HCEC 1CT (cell line): ENCODE data around the gene P3H4.

Experiments
- DNase-seq: peaks from one replicate; pipeline ENCODE4 v3.0.0-alpha.2; 2017

The P3H4 gene

DNA sequence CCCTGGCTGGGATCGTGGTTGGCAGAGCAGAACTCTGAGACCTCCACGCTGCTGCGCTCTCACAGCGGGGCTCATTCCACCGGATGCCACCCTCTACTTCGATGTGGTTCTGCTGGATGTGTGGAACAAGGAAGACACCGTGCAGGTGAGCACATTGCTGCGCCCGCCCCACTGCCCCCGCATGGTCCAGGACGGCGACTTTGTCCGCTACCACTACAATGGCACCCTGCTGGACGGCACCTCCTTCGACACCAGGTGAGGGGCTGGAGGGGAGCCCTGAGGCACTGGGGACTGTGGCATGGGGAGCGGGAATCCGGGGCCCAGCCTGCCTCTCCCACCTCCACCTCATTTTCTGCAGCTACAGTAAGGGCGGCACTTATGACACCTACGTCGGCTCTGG lies 6.3 kb upstream of the P3H4 start:
- no peak for DNase-seq

DNA sequence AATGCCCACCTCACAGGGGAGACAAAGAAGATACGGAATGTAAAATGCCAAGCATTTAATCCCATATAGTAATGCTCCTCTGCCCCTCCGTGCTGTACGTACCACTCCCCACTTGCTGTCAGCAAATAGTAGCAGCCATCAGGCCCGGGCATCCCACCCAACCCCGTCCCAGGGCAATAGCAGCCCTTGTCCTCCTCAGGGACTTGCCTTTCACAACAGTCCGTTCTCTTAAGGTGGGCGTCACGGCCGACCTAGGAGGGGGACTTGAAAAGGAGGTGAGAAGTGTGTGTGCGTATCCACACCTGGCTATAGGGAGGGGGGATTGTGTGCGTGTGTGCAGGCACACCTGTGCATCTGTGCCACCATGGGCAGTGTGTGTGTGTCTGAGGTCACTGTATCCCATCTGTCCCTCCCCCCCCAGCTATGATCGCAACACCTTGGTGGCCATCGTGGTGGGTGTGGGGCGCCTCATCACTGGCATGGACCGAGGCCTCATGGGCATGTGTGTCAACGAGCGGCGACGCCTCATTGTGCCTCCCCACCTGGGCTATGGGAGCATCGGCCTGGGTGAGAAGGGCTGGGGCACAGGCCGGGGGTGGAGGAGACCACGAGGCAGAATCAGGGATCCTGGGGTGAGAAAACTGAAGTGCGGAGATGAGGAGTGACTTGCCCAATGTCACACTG lies 5.0 kb upstream of the P3H4 start:
- no peak for DNase-seq

DNA sequence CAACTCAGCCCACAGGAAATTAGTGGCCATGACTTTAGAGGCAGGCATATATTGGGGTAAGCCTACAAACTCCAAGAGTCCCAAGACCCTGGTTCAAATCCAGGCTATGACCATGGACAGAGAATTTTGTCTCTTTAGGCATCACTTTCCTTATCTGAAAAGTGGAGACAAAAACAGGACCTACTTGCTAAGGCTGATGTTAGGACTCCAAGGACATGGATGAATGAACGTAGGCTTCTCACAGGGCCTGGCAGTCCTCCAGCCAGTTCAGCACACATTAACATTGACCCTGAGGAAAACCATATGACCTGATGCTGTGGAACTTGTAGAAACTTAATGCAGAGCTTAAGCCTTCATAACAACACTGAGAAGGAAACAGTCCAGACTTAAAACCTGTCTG lies 2.4 kb upstream of the P3H4 start:
- DNase-seq, result peak; percentile 31

DNA sequence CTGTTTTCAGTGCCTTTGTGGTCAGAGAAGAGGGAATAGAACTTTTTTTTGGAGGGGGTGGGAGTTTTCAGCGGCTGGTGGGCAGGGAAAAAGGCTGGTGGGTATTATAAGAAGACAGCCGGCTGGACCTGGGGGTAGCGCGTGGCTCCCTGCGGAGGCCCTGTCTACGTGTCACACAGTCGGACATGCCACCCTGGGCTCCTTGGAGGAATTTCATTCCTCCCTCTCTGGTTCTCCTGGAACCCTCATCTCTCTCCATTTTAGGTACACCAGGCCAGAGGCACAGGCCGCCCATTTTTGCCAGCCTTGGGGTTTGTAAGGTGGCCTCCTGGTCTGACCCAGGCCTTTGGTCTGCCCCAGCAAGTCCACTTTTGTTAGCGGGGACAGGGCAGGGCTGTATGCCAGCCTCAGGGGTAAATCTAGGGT lies 2.0 kb upstream of the P3H4 start:
- DNase-seq, result no peak

DNA sequence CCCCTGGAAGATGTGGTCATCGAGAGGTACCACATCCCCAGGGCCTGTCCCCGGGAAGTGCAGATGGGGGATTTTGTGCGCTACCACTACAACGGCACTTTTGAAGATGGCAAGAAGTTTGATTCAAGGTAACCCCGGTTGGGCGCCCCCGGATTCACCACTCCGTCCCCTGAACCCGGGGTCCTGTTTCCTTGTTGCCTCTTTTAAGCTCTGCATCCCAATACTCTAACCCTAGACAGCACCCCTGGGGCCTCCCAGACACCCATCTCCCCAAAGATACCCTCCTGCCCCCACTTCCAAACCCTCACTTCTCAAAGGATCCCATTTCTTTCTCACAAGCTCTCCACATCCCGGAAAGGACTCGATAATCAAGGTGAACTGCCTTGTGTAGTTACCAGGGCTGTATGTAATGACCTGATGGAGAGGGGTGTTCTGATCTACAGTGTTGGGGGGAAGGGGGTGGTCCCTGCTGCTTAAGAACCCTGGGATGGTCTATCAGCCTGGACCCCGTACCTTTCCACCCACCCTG lies 1.5 kb upstream of the P3H4 start:
- DNase-seq, result no peak

DNA sequence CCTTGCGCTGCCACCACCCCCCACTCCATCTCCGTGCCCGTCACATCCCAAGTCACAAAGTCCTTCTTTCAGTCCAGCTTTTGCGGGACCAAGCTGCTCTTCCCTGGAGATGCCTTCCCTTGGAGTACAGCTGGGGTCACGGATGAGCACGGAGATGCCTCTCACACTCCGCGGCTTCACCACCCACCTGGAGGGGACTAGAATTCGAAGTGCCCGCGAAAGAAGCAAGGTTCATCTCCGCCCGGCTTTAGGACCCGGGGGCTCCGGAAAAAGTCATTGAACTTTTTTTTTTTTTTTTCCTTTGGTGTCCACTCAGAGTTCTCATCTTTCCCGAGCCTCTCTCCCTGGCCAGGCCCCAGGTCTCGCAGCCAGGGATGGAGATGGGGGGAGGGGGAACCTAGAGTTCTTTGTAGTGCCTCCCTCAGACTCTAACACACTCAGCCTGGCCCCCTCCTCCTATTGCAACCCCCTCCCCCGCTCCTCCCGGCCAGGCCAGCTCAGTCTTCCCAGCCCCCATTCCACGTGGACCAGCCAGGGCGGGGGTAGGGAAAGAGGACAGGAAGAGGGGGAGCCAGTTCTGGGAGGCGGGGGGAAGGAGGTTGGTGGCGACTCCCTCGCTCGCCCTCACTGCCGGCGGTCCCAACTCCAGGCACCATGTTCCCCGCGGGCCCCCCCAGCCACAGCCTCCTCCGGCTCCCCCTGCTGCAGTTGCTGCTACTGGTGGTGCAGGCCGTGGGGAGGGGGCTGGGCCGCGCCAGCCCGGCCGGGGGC lies 817 bp upstream of the P3H4 start, which contains the start of gene FKBP10:
TSS of gene FKBP10 (plus strand) at position 624 of the 771 bp plus-strand sequence. CDS start at position 655, 31 bp downstream.
- DNase-seq, result peak; percentile 72

DNA sequence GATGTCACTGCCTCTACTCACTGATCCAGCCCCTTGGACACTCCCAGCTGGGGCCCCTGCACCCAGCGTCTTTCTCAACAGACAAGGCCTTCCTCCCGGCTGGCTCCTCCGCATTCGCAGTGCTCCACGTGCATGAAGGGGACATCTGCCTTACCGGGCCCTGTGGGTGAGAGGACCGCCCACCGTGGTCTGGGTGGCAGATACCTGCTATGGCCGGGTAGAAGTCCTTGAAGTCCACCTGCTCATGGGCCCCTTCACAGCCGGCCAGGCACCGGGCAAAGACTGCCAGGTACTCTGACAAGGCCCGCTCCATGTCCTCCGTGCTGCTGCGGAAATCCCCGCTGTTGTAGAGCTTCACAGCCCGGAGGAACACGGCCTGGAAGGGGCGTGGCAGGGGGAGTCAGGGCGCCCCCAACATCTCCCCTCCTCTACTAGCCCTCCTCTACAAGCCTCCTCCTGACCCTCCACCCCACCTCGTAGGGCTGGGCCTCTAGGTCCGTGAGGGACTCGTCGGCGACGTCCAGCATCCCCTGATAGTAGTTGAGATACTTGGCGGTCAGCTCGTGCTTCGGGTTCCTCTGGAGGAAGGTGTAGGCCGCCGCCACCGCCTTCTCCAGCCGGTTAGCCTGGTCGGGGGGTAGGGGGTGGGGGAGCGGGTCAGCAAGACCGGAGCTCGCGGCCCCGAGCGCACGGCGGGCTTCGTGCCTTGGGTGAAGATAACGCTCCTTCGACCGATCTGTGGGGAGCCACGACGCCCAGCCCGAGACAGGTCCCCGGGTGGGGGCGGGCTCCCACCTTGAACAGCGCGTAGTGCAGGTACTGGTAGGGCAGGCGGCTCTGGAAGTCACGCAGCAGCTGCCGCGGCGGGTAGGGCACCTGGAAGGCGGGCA lies 845 bp downstream of the P3H4 start:
- no peak for DNase-seq

DNA sequence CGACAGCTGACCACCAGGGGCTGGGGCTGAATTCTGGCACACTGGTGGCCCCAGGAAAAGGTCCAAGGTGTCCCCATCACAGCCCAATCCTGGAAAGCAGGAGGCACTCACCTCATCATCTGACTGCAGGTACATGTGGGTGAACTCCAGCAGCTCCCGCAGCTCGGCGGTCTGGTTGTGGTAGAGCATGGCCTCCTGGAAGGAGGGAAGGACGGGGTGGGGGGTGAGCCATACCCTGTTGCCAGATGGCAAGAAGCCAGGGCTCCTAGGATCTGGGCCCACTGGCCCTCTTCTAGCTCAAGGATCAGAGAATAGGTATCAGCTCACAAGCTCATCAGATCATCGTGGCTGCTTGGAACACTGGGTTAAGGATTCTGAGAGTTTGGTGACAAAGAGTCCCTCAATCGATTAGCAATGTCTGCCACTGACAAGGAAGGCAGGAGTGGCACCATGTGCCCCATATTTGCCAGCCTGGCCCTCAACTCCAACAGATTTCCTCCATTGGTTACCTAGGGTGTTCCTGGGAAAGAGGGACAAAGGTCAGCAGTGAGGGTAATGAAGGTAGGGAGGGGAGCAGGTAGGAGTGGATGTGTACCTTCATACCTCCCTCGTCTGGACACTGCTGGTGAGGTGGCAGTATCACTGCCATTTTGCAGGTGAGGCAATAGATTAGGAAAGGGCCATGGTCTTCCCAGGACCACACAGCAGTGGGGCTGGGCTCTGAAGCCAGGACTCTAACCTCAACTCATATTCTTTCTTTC lies 4.9 kb downstream of the P3H4 start:
- no peak for DNase-seq

DNA sequence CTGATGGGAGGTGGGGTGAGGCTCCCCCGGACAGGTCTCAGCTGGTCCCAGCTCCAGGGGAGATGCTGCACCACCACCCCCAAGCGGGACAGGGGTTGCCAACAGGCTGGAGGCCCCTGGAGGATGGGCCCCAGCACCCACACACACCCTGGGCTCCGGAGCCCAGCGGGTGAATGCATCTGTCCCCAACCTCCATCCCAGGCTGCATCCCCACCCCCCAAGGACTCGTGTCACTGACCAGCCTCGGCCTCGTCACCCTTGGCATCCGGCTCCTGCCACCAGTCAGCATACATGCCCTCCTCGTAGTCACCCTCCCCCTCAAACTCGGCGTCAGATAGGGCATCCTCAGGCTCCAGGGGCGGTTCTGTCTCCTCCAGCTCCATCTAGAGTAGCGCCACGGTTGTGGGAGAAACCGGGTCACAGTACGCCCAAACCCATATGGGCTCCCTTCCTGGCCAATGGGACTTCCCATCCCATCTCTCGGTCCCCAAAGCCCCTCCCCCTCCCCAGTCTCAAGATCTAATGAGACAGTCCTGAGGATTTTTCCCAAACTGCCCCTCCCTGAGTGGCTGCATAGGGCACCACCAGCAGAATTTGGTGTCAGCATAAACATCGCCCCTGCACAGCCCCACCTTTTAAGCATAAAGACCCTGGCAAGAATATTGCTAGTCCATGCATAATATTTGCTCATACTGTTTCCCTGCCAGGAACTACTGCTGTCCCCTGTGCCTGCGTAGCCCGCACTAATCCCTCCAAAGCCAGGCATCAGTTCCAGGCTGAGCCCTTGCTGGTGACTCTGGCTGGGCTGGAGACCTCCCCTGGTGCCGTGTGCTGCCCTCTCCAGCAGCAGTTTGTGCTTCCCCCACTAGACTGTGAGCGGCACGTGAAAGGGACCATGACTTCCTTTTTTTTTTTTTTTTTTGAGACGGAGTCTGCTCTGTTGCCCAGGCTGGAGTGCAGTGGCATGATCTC lies 8.4 kb downstream of the P3H4 start:
- no peak for DNase-seq

DNA sequence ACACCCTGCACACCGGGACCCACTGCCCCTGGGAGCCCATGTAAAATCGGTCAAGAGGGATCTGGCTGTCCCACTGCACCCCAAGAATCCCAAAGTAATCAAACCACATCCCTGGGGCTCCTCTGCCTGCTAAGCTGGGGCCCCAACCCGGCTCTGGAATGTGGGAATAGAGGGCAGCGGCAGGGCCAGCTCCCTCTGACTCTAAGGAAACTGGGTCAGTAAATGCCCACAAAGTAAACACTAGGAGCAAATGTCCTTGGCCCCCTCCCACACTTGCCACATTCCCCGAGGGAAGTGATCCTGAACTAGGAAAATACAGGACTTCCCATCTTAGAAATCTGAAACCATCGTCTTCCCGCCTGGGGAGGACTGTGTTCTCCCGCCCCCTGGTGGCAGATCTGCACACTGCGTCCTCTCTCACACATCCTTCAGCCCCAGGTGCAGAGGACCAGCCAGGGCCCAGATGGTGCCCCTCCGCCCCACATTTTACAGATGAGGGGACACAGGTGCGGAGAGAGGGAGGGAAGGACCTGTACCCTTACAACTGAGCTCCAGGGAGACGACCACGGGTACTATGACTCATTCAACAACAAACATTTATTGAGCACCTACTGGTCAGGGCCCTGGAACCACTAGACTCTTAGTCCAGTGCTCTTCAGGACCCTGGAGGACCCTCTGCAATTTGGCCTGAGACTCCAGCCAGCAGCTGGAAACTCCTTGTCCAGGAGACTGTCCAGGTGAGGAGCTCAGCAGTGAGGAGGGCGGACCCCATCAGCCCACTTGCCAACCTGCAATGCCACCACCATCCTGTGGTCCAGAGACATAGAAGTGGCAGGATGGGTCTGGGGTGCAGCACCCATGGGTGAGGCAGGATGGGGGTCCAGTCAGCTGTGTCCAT lies 10.1 kb downstream of the P3H4 start:
- peak; percentile 64 for DNase-seq

DNA sequence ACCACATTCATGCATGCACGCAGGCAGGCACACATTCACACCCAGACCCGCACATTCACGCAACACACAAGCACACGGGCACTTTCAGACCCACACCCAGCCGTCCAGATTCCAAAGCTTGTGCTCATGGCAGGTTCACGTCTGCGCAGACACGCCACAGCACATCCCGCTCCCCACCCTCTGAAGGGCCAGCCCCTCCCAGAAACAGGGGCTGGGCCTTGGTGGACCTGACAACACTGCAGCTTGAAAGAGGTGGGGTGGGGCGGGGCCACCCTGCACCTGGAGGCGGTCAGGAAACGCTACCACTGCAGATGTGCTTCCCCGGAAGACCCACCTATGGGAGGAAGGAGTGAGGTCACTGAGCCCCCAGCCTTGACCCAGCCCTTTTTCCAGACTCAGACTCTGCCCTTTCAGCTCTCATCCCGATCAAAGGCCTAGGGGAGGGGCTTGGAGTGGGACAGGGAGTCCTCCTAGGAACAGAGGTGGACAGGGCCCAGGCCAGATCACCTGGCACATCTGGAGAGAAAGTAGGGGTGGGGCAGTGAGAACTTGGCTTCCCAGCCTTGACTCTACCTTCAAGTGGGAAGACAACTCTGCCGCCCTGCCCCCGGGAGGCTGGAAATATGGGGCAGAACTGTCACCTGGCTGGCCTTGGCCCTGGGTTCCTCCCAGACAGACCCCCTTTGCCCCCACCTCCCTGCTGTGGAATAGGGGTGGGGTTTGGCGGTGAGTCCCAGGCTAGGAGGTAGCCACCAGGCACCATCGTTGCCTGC lies 11.0 kb downstream of the P3H4 start:
- DNase-seq, result no peak

DNA sequence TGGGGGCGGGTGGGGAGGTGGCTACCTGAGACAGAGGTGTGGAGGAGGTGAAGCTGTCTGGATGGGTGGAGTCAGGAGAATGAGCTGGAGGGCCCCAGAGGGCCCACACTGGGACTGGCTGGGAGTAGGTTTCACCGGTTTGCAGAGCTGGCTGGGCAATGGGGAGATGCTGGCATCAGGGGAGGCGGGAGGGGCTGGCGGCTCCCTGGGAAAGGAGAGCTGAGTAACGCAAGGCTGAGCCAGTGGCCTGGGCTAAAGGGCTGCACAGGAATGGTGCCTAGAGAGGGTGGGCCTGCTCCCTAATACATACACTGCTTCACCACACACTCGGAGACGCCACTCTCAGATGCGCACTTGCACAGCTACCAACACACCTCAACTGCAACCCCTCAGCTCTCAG lies 12.4 kb downstream of the P3H4 start:
- DNase-seq, result no peak

DNA sequence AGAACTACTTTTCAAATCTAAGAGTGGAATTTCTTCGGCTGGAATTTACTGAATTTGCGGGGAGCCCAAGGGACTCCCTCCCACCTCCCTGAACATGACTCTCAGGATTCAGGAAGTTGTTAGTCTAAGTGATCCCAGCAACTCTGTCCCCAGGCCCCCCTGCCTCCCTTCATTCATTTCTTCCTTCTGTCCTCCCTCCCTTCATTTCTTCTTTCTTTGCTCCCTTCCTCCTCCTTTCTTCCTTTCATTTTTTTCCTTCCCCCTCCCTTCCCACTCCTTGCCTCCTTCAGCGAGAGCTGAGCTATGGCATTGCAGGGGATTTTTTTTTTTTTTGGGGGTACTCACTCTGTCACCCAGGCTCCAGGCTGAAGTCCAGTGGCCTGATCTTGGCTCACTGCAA lies 14.4 kb downstream of the P3H4 start:
- no peak for DNase-seq

DNA sequence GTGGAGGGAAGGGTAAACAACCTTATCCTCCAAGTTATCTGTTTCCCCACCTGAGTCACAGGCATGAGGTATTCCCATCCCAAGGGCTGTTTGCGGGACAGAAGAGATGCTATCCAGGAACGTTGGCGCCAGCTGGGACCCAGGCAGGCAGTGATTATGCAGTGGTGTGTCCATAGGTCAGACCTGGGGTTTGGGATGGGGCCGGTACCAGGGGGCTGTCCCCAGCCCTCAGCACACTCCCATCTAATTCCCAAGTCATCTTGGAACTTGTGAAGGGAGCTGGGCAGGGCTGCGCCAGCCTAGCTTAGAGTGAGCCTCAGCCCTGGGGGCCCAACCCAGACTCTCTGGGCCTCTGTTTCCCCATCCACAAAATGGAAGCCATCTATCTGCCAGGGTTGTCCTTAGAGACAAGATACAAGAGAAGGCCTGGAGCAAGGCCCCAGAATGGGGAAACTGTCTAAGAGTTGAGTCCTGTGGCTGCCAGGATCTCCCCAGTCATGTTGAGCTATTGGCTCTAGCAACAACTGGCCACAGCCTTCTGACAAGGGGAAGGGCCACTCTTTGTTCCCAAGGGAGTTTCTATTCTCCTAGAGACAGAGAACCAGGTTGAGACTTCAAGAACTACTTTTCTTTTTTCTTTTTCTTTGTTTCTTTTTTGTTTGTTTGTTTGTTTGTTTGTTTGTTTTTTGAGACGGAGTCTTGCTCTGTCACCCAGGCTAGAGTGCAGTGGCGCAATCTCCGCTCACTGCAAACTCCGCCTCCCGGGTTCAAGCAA lies 15.4 kb downstream of the P3H4 start:
- DNase-seq, result no peak

DNA sequence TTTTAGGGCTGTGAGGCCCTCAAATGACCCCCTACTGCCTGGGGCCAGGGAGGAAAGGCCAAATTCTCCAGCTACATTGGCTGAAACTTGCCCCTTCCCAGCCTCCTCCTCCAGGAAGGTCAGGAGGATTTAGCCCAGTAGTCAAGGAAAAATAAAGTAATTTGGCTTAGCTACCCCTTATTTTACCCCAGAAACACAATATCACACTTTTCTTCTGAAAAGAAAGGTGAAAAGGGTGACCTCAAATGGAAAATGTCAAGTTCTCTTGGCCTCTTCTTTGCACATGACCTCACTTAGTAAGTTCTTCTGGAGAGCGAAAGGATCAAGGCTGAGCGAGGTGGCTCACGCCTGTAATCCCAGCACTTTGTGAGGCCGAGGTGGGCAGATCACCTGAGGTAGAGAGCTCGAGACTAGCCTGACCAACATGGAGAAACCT lies 17.2 kb downstream of the P3H4 start:
- no peak for DNase-seq

DNA sequence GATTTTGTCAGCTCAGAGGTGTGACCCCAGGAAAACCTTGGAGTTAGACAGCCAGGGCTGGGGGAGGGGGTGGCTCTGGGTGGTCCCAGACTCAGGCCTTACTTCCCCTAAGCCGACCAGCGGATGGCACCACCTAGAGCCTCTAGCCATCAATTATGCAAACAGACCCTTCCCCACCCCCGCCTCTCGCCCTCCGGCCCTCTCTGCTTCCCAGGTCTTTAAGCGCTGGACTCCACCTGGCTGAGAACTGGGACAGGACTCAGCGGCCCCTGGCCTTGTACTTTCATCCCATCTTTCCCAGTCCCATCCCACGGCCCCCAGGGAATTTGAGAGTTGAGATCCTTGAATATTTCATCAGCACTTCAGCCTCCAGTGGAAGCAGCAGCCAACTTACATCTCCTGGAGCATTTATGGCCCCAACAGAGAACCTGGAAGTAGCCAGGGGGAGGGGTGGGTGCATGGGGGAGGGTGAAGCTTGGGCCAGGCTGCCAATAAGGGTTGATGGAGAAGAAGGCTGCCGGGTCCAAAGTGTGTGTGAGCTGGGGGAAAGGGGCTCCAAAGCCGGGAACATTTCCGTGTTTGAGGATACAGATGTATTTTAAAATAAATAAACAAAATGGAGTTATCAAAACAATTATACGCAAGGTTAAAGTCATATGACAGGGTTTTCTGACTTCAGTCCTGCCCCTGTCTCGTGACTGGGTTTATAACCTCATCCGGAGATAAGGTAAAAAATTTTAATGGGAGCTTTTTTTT lies 17.8 kb downstream of the P3H4 start:
- no peak for DNase-seq
